PC-3 (cell line): Measurements from ENCODE around the gene ZNF324. TPM values are rescaled to one million over a fixed set of nuclear protein-coding genes. Genes with fewer than 3 reads are reported as not detected.

Experiments
- ATAC-seq: fragments of 200-7000 bp; cut with Tn5 transposase; 2 replicates; pipeline ENCODE4 v1.9.1; 2020; ENCODE audit warnings: mild to moderate bottlenecking, moderate library complexity
- BruUV-seq: library from RNA; stranded (reverse); fragments of 400-500 nt; replicated peaks from 2 replicates; lab custom pipeline; 2021; lab: Mats Ljungman, UMichigan
- CTCF ChIA-PET: fragments of 300-600 bp; sonication (Branson Sonifier 250); formaldehyde crosslinking; loops from one replicate; lab custom pipeline; 2022; ENCODE audit warnings: antibody characterized with exemption; lab: Charles Lee
- POLR2A ChIA-PET: fragments of 300-600 bp; sonication (Branson Sonifier 250); formaldehyde crosslinking; loops from one replicate; lab custom pipeline; 2022; ENCODE audit warnings: antibody characterized with exemption; ENCODE audit not compliant: unreplicated experiment; lab: Charles Lee
- DNase-seq: peaks from one replicate; pipeline ENCODE4 v3.0.0-alpha.2; 2015
- H2AFZ ChIP-seq: fragments of 300-600 bp; sonication (generic); 2 replicates; pipeline ENCODE4 v1.6.0; 2016; ENCODE audit warnings: antibody characterized with exemption, low read length
- H3F3A ChIP-seq: fragments of 300-600 bp; sonication (generic); one replicate; pipeline ENCODE4 v1.6.0; 2017; ENCODE audit warnings: antibody characterized with exemption, low read length, control low read depth, mild to moderate bottlenecking; ENCODE audit not compliant: unreplicated experiment
- H3K27ac ChIP-seq: fragments of 300-600 bp; sonication (generic); 2 replicates; pipeline ENCODE4 v1.5.1; 2016; ENCODE audit warnings: mild to moderate bottlenecking, low read length
- H3K27me3 ChIP-seq: fragments of 300-600 bp; sonication (generic); 2 replicates; pipeline ENCODE4 v1.6.1; 2016; ENCODE audit warnings: low read length, mixed read lengths
- H3K36me3 ChIP-seq: fragments of 300-600 bp; sonication (generic); 2 replicates; pipeline ENCODE4 v1.6.1; 2016; ENCODE audit warnings: low read depth, mixed run types, low read length, mixed read lengths
- H3K4me1 ChIP-seq: fragments of 300-600 bp; sonication (generic); 2 replicates; pipeline ENCODE4 v1.5.1; 2016; ENCODE audit warnings: low read length; ENCODE audit not compliant: insufficient read depth
- H3K4me2 ChIP-seq: fragments of 300-600 bp; sonication (generic); 2 replicates; pipeline ENCODE4 v1.6.0; 2016; ENCODE audit warnings: low read length
- H3K4me3 ChIP-seq: fragments of 300-600 bp; sonication (generic); 2 replicates; pipeline ENCODE4 v1.5.1; 2016; ENCODE audit warnings: mild to moderate bottlenecking, low read length, mixed read lengths
- H3K79me2 ChIP-seq: fragments of 300-600 bp; sonication (generic); 2 replicates; pipeline ENCODE4 v1.6.1; 2017; ENCODE audit warnings: low read length, mixed read lengths
- H3K9ac ChIP-seq: fragments of 300-600 bp; sonication (generic); 2 replicates; pipeline ENCODE4 v1.6.0; 2016; ENCODE audit warnings: mild to moderate bottlenecking, low read length
- H3K9me2 ChIP-seq: fragments of 300-600 bp; sonication (generic); replicated peaks from 2 replicates; pipeline ENCODE4 v1.6.1; 2016; ENCODE audit warnings: mixed run types, low read length, mixed read lengths
- H3K9me3 ChIP-seq: fragments of 300-600 bp; sonication (generic); 2 replicates; pipeline ENCODE4 v1.6.1; 2016; ENCODE audit warnings: low read length, mixed read lengths
- H4K20me1 ChIP-seq: fragments of 300-600 bp; sonication (generic); 2 replicates; pipeline ENCODE4 v1.6.1; 2016; ENCODE audit warnings: low read length, mixed read lengths
- CTCF ChIP-seq: fragments of 300-600 bp; sonication (generic); conservative IDR thresholded peaks from 2 replicates; pipeline ENCODE4 v1.5.1; 2017; ENCODE audit warnings: antibody characterized with exemption, low read depth, mild to moderate bottlenecking, low read length
- EZH2 ChIP-seq: fragments of 300-600 bp; sonication (generic); IDR thresholded peaks from one replicate; pipeline ENCODE4 v1.6.1; 2017; ENCODE audit warnings: antibody characterized with exemption, mild to moderate bottlenecking, low read length; ENCODE audit not compliant: unreplicated experiment
- EZH2phosphoT487 ChIP-seq: fragments of 300-600 bp; sonication (generic); IDR thresholded peaks from 2 replicates; pipeline ENCODE4 v1.6.1; 2018; ENCODE audit warnings: mild to moderate bottlenecking, antibody characterized with exemption, low read length, borderline replicate concordance
- intact Hi-C: fragments of 100-400 bp; cut with micrococcal nuclease; formaldehyde crosslinking; loops from 2 replicates; pipeline ENCODE4 v1.9.0; 2023
- total RNA-seq: library from RNA; depleted of rRNA; stranded (reverse); fragments of >200 nt; gene quantifications from 2 replicates; pipeline ENCODE4 v1.2.3, GENCODE V29; 2014

ZNF324 gene
- total RNA-seq, 1 experiment from 2014 or later, result 15.9 TPM

- H3F3A ChIP-seq, result no peaks in the 10 kb centered on the region
- peak overlapping the region; percentile 74 for H3K4me3 ChIP-seq
- H3K4me2 ChIP-seq, result peak overlapping the region; percentile 90
- H3K9ac ChIP-seq, result 0 out of 2 replicates have a peak overlapping the region, but pooled peaks have one; percentile 73
- no peaks in the 10 kb centered on the region for H3K36me3 ChIP-seq
- peak overlapping the region; percentile 93 for H2AFZ ChIP-seq
- no peaks in the 10 kb centered on the region for H3K27me3 ChIP-seq
- BruUV-seq, result no TSS peak
- intact Hi-C loops, result loop anchor here (1.0 to 2.0 kb wide), 2 partner anchors 42 to 70 kb away; partner anchors contain the start of gene ZNF837
- no peaks in the 10 kb centered on the region for H4K20me1 ChIP-seq
- CTCF ChIA-PET, result interaction anchor here (0.6 to 1.0 kb wide), 2 partner anchors 15 to 68 kb away, joined by 3 read pairs; no protein-coding TSS in a partner anchor
- TF ChIP-seq CTCF (no peak), EZH2phosphoT487 (no peak), EZH2 (no peak)
- peaks cover 4% of the 10 kb centered on the region; the same call in 1 of the 2 replicates for H3K79me2 ChIP-seq
- H3K4me1 ChIP-seq, result peaks cover 5% of the 10 kb centered on the region
- no peaks in the 10 kb centered on the region for H3K9me2 ChIP-seq
- POLR2A ChIA-PET, result interaction anchor here (0.7 kb wide), 1 partner anchor 32 kb away, joined by 3 read pairs; no protein-coding TSS in a partner anchor
- peak; percentile 51 for DNase-seq
- no peak overlapping the region for H3K27ac ChIP-seq
- H3K9me3 ChIP-seq, result peaks cover 25% of the 10 kb centered on the region
- ATAC-seq, result peak; percentile 52
These were observed 16.0 kb upstream of the ZNF324 start for GRCh38 chr19:58450856-58451357.

- Histone ChIP-seq H3K4me1 (peaks cover 5% of the 10 kb centered on the region), H3K4me2 (peak within 1 kb of the TSS; percentile 90), H2AFZ (peak within 1 kb of the TSS; percentile 93), H3K27ac (no peak within 1 kb of the TSS), H3K27me3 (no peaks in the 10 kb centered on the region), H3K9me2 (no peaks in the 10 kb centered on the region), H3K9ac (peak within 1 kb of the TSS; percentile 73), H3F3A (no peaks in the 10 kb centered on the region), H4K20me1 (no peaks in the 10 kb centered on the region), H3K36me3 (0 out of 2 replicates have a peak, but pooled peaks cover 2% of the 10 kb centered on the region), H3K9me3 (peaks cover 25% of the 10 kb centered on the region), H3K4me3 (peak within 1 kb of the TSS; percentile 74), H3K79me2 (peaks cover 4% of the 10 kb centered on the region; the same call in 1 of the 2 replicates)
- DNase-seq, result peak; percentile 99
- ATAC-seq, result peak; percentile 97
- CTCF ChIA-PET, result interaction anchor here (0.6 to 1.0 kb wide), 2 partner anchors 16 to 67 kb away, joined by 3 read pairs; no protein-coding TSS in a partner anchor
- BruUV-seq, result no TSS peak
- TF ChIP-seq CTCF, result no peak
- TF ChIP-seq EZH2, result no peak
- no peak for TF ChIP-seq EZH2phosphoT487
- POLR2A ChIA-PET, result interaction anchor here (0.6 kb wide), 1 partner anchor 146 kb away, joined by 3 read pairs; the partner anchor contains the start of gene ERVK3-1
- intact Hi-C loops, result loop anchor here (1.0 to 2.0 kb wide), 2 partner anchors 42 to 71 kb away; partner anchors contain the start of gene ZNF837
These were observed 15.3 kb upstream of the ZNF324 start, which contains the start of gene ZNF324B for GRCh38 chr19:58451358-58452101. Gene ZNF324B, plus strand, starts transcription at chr19:58451622. Its CDS starts 2,080 bp downstream, at chr19:58453702.
